ENCODE results near the gene RSBN1L.

The RSBN1L gene

GRCh38 chr7:77766801-77767605 lies 70.7 kb downstream of the RSBN1L start:
- TF ChIP-seq BACH2 (CRISPR knock-in tag; IDR thresholded peaks at IDR 0.05; ENCODE audit: borderline replicate concordance) (no peak), ISL1 (CRISPR knock-in tag; IDR thresholded peaks at IDR 0.05) (no peak), ZC3H10 (CRISPR knock-in tag; IDR thresholded peaks at IDR 0.05) (no peak), TSHZ2 (CRISPR knock-in tag; IDR thresholded peaks at IDR 0.05) (no peak), PATZ1 (CRISPR knock-in tag; IDR thresholded peaks at IDR 0.05; ENCODE audit: borderline replicate concordance) (no peak), ZFP3 (CRISPR knock-in tag; IDR thresholded peaks at IDR 0.05) (no peak), TOX (CRISPR knock-in tag; IDR thresholded peaks at IDR 0.05; ENCODE audit: borderline replicate concordance) (no peak), RARB (CRISPR knock-in tag; IDR thresholded peaks at IDR 0.05) (no peak), CSDC2 (CRISPR knock-in tag; IDR thresholded peaks at IDR 0.05) (no peak), PPARA (CRISPR knock-in tag; IDR thresholded peaks at IDR 0.05; ENCODE audit: borderline replicate concordance) (no peak), CSRNP3 (CRISPR knock-in tag; IDR thresholded peaks at IDR 0.05) (no peak), ESRRG (CRISPR knock-in tag; IDR thresholded peaks at IDR 0.05) (no peak), ARNTL (CRISPR knock-in tag; IDR thresholded peaks at IDR 0.05; ENCODE audit: borderline replicate concordance, low read depth) (no peak), ZFP30 (CRISPR knock-in tag; IDR thresholded peaks at IDR 0.05) (no peak), ZNF565 (CRISPR knock-in tag; conservative IDR thresholded peaks at IDR 0.05; ENCODE audit: low read depth) (no peak), GLIS3 (CRISPR knock-in tag; IDR thresholded peaks at IDR 0.05) (no peak), SNAI2 (CRISPR knock-in tag; IDR thresholded peaks at IDR 0.05) (no peak), ZNF70 (CRISPR knock-in tag; IDR thresholded peaks at IDR 0.05) (no peak), TCF4 (CRISPR knock-in tag; IDR thresholded peaks at IDR 0.05; ENCODE audit: borderline replicate concordance) (no peak)
- TF ChIP-seq, protein P1, sequence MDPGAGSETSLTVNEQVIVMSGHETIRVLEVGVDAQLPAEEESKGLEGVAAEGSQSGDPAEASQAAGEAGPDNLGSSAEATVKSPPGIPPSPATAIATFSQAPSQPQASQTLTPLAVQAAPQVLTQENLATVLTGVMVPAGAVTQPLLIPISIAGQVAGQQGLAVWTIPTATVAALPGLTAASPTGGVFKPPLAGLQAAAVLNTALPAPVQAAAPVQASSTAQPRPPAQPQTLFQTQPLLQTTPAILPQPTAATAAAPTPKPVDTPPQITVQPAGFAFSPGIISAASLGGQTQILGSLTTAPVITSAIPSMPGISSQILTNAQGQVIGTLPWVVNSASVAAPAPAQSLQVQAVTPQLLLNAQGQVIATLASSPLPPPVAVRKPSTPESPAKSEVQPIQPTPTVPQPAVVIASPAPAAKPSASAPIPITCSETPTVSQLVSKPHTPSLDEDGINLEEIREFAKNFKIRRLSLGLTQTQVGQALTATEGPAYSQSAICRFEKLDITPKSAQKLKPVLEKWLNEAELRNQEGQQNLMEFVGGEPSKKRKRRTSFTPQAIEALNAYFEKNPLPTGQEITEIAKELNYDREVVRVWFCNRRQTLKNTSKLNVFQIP (CRISPR knock-in tag; IDR thresholded peaks at IDR 0.05; ENCODE audit: borderline replicate concordance, low read depth): no peak
- no peak for ATAC-seq

GRCh38 chr7:77770316-77770715 lies 74.1 kb downstream of the RSBN1L start:
- ATAC-seq: no peak
- TF ChIP-seq SNAI2 (CRISPR knock-in tag; IDR thresholded peaks at IDR 0.05) (no peak), ZNF70 (CRISPR knock-in tag; IDR thresholded peaks at IDR 0.05) (no peak), ARNTL (CRISPR knock-in tag; IDR thresholded peaks at IDR 0.05; ENCODE audit: borderline replicate concordance, low read depth) (no peak), ZNF565 (CRISPR knock-in tag; conservative IDR thresholded peaks at IDR 0.05; ENCODE audit: low read depth) (no peak), GLIS3 (CRISPR knock-in tag; IDR thresholded peaks at IDR 0.05) (no peak), BACH2 (CRISPR knock-in tag; IDR thresholded peaks at IDR 0.05; ENCODE audit: borderline replicate concordance) (no peak), TCF4 (CRISPR knock-in tag; IDR thresholded peaks at IDR 0.05; ENCODE audit: borderline replicate concordance) (no peak), OSR1 (CRISPR knock-in tag; IDR thresholded peaks at IDR 0.05) (no peak)
- TF ChIP-seq, protein P2, sequence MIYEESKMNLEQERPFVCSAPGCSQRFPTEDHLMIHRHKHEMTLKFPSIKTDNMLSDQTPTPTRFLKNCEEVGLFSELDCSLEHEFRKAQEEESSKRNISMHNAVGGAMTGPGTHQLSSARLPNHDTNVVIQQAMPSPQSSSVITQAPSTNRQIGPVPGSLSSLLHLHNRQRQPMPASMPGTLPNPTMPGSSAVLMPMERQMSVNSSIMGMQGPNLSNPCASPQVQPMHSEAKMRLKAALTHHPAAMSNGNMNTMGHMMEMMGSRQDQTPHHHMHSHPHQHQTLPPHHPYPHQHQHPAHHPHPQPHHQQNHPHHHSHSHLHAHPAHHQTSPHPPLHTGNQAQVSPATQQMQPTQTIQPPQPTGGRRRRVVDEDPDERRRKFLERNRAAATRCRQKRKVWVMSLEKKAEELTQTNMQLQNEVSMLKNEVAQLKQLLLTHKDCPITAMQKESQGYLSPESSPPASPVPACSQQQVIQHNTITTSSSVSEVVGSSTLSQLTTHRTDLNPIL (CRISPR knock-in tag; IDR thresholded peaks at IDR 0.05; ENCODE audit: low read depth): no peak
- TF ChIP-seq, protein P1 (CRISPR knock-in tag; IDR thresholded peaks at IDR 0.05; ENCODE audit: borderline replicate concordance, low read depth): no peak

Data from SK-N-SH treated with all-trans-retinoic acid at 6 μM for 48 hours (cell line).